HEK293 (cell line): ENCODE measurements around the gene CD2AP.

ENCODE experiments used
- GLIS2 ChIP-seq: fragments of 450-650 bp; formaldehyde crosslinking; IDR thresholded peaks from 2 replicates; pipeline ENCODE4 v1.5.1; 2016; ENCODE audit warnings: missing biosample characterization, missing genetic modification characterization
- KLF16 ChIP-seq: fragments of 450-650 bp; formaldehyde crosslinking; IDR thresholded peaks from 2 replicates; pipeline ENCODE4 v1.5.1; 2017; ENCODE audit warnings: missing biosample characterization, missing genetic modification characterization
- MYNN ChIP-seq: fragments of 450-650 bp; formaldehyde crosslinking; IDR thresholded peaks from 2 replicates; pipeline ENCODE4 v1.5.1; 2016; ENCODE audit warnings: missing biosample characterization, missing genetic modification characterization, borderline replicate concordance
- TSHZ1 ChIP-seq: fragments of 450-650 bp; formaldehyde crosslinking; IDR thresholded peaks from 2 replicates; pipeline ENCODE4 v1.5.1; 2016; ENCODE audit warnings: missing biosample characterization, missing genetic modification characterization, borderline replicate concordance
- WT1 ChIP-seq: fragments of 450-650 bp; formaldehyde crosslinking; IDR thresholded peaks from 2 replicates; pipeline ENCODE4 v1.5.1; 2016; ENCODE audit warnings: missing biosample characterization, missing genetic modification characterization
- YY1 ChIP-seq: fragments of 450-650 bp; formaldehyde crosslinking; IDR thresholded peaks from 2 replicates; pipeline ENCODE4 v1.5.1; 2018; ENCODE audit warnings: missing biosample characterization, missing genetic modification characterization
- ZBTB7A ChIP-seq: fragments of 450-650 bp; formaldehyde crosslinking; IDR thresholded peaks from 2 replicates; pipeline ENCODE4 v1.5.1; 2016; ENCODE audit warnings: low read depth, missing biosample characterization, missing genetic modification characterization
- ZNF19 ChIP-seq: fragments of 450-650 bp; formaldehyde crosslinking; IDR thresholded peaks from 2 replicates; pipeline ENCODE4; 2016; ENCODE audit warnings: missing biosample characterization, missing genetic modification characterization, low read depth
- ZNF311 ChIP-seq: fragments of 450-650 bp; formaldehyde crosslinking; IDR thresholded peaks from 2 replicates; pipeline ENCODE4 v1.5.1; 2017; ENCODE audit warnings: missing biosample characterization, missing genetic modification characterization, borderline replicate concordance
- ZNF350 ChIP-seq: fragments of 450-650 bp; formaldehyde crosslinking; IDR thresholded peaks from 2 replicates; pipeline ENCODE4 v1.5.0; 2017; ENCODE audit warnings: missing biosample characterization, mild to moderate bottlenecking, missing genetic modification characterization
- ZNF394 ChIP-seq: fragments of 450-650 bp; formaldehyde crosslinking; IDR thresholded peaks from 2 replicates; pipeline ENCODE4 v1.5.1; 2016; ENCODE audit warnings: missing biosample characterization, missing genetic modification characterization, mild to moderate bottlenecking, moderate library complexity, borderline replicate concordance
- ZNF48 ChIP-seq: fragments of 450-650 bp; formaldehyde crosslinking; IDR thresholded peaks from 2 replicates; pipeline ENCODE4 v1.5.1; 2016; ENCODE audit warnings: missing biosample characterization, missing genetic modification characterization
- ZNF518A ChIP-seq: fragments of 450-650 bp; formaldehyde crosslinking; conservative IDR thresholded peaks from 2 replicates; pipeline ENCODE4 v1.5.1; 2016; ENCODE audit warnings: low read depth, missing biosample characterization, missing genetic modification characterization
- ZNF530 ChIP-seq: fragments of 450-650 bp; formaldehyde crosslinking; IDR thresholded peaks from 2 replicates; pipeline ENCODE4 v1.5.1; 2016; ENCODE audit warnings: low read depth, missing biosample characterization, missing genetic modification characterization
- ZNF580 ChIP-seq: fragments of 450-650 bp; formaldehyde crosslinking; IDR thresholded peaks from 2 replicates; pipeline ENCODE4 v1.5.1; 2016; ENCODE audit warnings: missing biosample characterization, missing genetic modification characterization
- ZNF585B ChIP-seq: fragments of 450-650 bp; formaldehyde crosslinking; IDR thresholded peaks from 2 replicates; pipeline ENCODE4 v1.5.1; 2016; ENCODE audit warnings: missing biosample characterization, missing genetic modification characterization
- ZNF600 ChIP-seq: fragments of 450-650 bp; formaldehyde crosslinking; IDR thresholded peaks from 2 replicates; pipeline ENCODE4 v1.5.1; 2016; ENCODE audit warnings: missing biosample characterization, missing genetic modification characterization
- ZNF624 ChIP-seq: fragments of 450-650 bp; formaldehyde crosslinking; IDR thresholded peaks from 2 replicates; pipeline ENCODE4 v1.5.1; 2017; ENCODE audit warnings: missing biosample characterization, missing genetic modification characterization
- ZNF704 ChIP-seq: fragments of 450-650 bp; formaldehyde crosslinking; IDR thresholded peaks from 2 replicates; pipeline ENCODE4 v1.5.1; 2016; ENCODE audit warnings: missing biosample characterization, missing genetic modification characterization
- ZNF830 ChIP-seq: fragments of 450-650 bp; IDR thresholded peaks from 2 replicates; pipeline ENCODE4 v1.5.0; 2018; ENCODE audit warnings: missing biosample characterization, missing genetic modification characterization, low read depth, mild to moderate bottlenecking, moderate library complexity
- TF ChIP-seq, protein P1 (sequence below): fragments of 450-650 bp; formaldehyde crosslinking; IDR thresholded peaks from 2 replicates; pipeline ENCODE4 v1.5.1; 2016; ENCODE audit warnings: missing biosample characterization, missing genetic modification characterization, low read depth
- TF ChIP-seq, protein P2 (sequence below): fragments of 450-650 bp; formaldehyde crosslinking; IDR thresholded peaks from 2 replicates; pipeline ENCODE4 v1.5.1; 2016; ENCODE audit warnings: missing biosample characterization, missing genetic modification characterization
- TF ChIP-seq, protein P3 (sequence below): fragments of 450-650 bp; formaldehyde crosslinking; optimal IDR thresholded peaks from 2 replicates; pipeline ENCODE3; 2016; ENCODE audit warnings: missing biosample characterization, mild to moderate bottlenecking, missing genetic modification characterization

The CD2AP gene

DNA sequence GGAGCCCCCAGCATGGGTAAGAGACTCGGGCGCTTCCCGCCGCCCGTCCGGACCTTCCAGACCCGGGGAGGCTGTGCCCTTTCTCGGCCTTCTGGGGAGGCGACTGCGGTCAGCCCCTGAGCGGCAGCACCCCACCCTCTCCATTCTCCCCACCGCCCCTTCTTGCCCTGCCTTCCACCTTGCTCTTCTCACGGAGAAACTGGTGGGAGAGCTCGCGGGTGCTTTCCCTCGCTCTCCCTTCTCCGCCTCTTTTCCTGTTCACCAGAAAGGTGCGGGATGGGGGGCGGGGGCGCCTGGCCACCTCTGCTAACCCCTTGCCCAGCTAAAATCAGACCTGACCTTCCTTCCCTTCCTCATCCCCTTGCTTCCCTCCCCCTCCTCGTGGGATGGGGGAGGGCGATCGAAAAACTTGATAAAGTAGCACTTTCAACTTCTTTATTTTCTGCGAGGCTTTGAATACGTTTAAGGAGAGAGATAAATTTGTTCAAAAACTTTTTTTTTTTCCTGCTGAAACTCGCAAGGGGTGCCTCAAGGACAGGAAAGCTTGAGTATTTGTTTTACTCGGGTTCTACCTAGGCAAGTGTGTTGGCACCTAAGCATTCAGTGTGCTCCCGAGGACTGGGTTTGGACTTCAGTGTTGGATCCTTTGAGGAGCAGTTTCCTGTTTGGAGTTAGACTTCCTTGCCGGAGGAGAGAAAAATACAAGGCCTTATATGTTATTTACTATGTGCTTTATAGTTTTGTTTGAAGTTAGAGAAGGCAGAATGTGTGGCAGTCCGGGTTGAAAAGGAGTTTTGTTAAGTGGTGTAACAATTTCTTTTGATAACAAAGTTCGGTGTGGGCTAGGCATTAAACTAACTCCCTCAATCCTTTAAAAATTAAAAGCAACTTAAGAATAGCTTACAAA is 897 bp downstream of the CD2AP start (continued):
- TF ChIP-seq, protein P1, sequence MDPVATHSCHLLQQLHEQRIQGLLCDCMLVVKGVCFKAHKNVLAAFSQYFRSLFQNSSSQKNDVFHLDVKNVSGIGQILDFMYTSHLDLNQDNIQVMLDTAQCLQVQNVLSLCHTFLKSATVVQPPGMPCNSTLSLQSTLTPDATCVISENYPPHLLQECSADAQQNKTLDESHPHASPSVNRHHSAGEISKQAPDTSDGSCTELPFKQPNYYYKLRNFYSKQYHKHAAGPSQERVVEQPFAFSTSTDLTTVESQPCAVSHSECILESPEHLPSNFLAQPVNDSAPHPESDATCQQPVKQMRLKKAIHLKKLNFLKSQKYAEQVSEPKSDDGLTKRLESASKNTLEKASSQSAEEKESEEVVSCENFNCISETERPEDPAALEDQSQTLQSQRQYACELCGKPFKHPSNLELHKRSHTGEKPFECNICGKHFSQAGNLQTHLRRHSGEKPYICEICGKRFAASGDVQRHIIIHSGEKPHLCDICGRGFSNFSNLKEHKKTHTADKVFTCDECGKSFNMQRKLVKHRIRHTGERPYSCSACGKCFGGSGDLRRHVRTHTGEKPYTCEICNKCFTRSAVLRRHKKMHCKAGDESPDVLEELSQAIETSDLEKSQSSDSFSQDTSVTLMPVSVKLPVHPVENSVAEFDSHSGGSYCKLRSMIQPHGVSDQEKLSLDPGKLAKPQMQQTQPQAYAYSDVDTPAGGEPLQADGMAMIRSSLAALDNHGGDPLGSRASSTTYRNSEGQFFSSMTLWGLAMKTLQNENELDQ (tag by site-specific recombination), result no peak
- TF ChIP-seq ZNF600 (tag by site-specific recombination) (peak; percentile 67), ZNF624 (tag by site-specific recombination) (no peak), ZNF704 (tag by site-specific recombination) (no peak), ZNF48 (tag by site-specific recombination) (no peak), MYNN (no peak), ZNF580 (tag by site-specific recombination) (no peak), TSHZ1 (no peak), ZNF394 (tag by site-specific recombination) (no peak; the same call in none of the 2 replicates), ZNF19 (tag by site-specific recombination) (no peak), ZNF350 (no peak), GLIS2 (peak; percentile 45), ZNF530 (tag by site-specific recombination) (no peak), WT1 (no peak), KLF16 (tag by site-specific recombination) (peak; percentile 29; the same call in 1 of the 2 replicates), ZNF311 (no peak), ZNF518A (no peak), YY1 (no peak), ZBTB7A (tag by site-specific recombination) (no peak), ZNF830 (no peak), ZNF585B (tag by site-specific recombination) (no peak)
- TF ChIP-seq, protein P2, sequence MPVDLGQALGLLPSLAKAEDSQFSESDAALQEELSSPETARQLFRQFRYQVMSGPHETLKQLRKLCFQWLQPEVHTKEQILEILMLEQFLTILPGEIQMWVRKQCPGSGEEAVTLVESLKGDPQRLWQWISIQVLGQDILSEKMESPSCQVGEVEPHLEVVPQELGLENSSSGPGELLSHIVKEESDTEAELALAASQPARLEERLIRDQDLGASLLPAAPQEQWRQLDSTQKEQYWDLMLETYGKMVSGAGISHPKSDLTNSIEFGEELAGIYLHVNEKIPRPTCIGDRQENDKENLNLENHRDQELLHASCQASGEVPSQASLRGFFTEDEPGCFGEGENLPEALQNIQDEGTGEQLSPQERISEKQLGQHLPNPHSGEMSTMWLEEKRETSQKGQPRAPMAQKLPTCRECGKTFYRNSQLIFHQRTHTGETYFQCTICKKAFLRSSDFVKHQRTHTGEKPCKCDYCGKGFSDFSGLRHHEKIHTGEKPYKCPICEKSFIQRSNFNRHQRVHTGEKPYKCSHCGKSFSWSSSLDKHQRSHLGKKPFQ (tag by site-specific recombination), result no peak
- TF ChIP-seq, protein P3, sequence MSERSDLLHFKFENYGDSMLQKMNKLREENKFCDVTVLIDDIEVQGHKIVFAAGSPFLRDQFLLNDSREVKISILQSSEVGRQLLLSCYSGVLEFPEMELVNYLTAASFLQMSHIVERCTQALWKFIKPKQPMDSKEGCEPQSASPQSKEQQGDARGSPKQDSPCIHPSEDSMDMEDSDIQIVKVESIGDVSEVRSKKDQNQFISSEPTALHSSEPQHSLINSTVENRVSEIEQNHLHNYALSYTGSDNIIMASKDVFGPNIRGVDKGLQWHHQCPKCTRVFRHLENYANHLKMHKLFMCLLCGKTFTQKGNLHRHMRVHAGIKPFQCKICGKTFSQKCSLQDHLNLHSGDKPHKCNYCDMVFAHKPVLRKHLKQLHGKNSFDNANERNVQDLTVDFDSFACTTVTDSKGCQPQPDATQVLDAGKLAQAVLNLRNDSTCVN (tag by site-specific recombination), result no peak
